H1 (cell line): Measurements from ENCODE around the gene GCGR. TPM values are rescaled to one million over a fixed set of nuclear protein-coding genes. Genes with fewer than 3 reads are reported as not detected.

Source experiments
- EZH2 ChIP-seq: fragments of 200-600 bp; sonication (generic); IDR thresholded peaks from 2 replicates; pipeline ENCODE4 v1.7.1; 2012; ENCODE audit warnings: low read depth, mild to moderate bottlenecking, moderate library complexity, low read length, inconsistent platforms; ENCODE audit not compliant: severe bottlenecking
- RXRA ChIP-seq: IDR thresholded peaks from 2 replicates; pipeline ENCODE4 v1.6.1; 2011; ENCODE audit warnings: low read depth, mild to moderate bottlenecking, low read length, moderate library complexity; ENCODE audit not compliant: insufficient read depth
- SIX5 ChIP-seq: IDR thresholded peaks from 2 replicates; pipeline ENCODE4 v1.6.1; 2011; ENCODE audit warnings: mild to moderate bottlenecking, low read depth, low read length
- TBP ChIP-seq: IDR thresholded peaks from 2 replicates; pipeline ENCODE4 v1.6.1; 2011; ENCODE audit warnings: low read depth, low read length, improper control_type of control experiment
- polyA plus RNA-seq, 7 experiments: library from polyadenylated mRNA; depleted of rRNA in 3 of 7; stranded (reverse) in 5 of 7; unstranded in 2 of 7; fragments of >200 nt in 5 of 7; fragments of 200-250 nt in 2 of 7; gene quantifications; 1 replicate in 5 of 7; 2 replicates in 1 of 7; 4 replicates in 1 of 7; pipeline versions ENCODE4 v1.2.1 to v1.2.3, GENCODE V29; 2011 to 2013; ENCODE audit warnings: missing spikeins in 2 of 7, mixed read lengths in 2 of 7
- total RNA-seq: library from RNA; stranded (reverse); fragmentation: NEBNext Ultra II Directional; extraction: Animal tissue kit (Norgen Biotek cat#: 25700); gene quantifications from 2 replicates; pipeline ENCODE4 v1.2.1, GENCODE V29; 2021
- TF ChIP-seq, protein P1 (sequence below): IDR thresholded peaks from 2 replicates; pipeline ENCODE4 v1.6.1; 2012; ENCODE audit warnings: low read length, inconsistent platforms

GCGR gene
- total and polyA plus RNA-seq, 2 of the 8 experiments (the other 6 are each of a cell fraction or from before 2014, with no cell fraction given) = 0.44 to 0.56 TPM

DNA sequence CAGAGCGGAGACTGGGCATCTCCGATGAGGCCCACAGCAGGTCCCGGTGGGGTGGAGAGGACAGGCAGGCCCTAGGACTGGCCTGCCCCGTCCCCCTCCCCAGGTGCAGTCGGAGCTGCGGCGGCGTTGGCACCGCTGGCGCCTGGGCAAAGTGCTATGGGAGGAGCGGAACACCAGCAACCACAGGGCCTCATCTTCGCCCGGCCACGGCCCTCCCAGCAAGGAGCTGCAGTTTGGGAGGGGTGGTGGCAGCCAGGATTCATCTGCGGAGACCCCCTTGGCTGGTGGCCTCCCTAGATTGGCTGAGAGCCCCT lies 9.4 kb downstream of the GCGR start (continued):
- TF ChIP-seq EZH2 = no peak
- TF ChIP-seq TBP = no peak
- TF ChIP-seq RXRA = no peak
- TF ChIP-seq, protein P1, sequence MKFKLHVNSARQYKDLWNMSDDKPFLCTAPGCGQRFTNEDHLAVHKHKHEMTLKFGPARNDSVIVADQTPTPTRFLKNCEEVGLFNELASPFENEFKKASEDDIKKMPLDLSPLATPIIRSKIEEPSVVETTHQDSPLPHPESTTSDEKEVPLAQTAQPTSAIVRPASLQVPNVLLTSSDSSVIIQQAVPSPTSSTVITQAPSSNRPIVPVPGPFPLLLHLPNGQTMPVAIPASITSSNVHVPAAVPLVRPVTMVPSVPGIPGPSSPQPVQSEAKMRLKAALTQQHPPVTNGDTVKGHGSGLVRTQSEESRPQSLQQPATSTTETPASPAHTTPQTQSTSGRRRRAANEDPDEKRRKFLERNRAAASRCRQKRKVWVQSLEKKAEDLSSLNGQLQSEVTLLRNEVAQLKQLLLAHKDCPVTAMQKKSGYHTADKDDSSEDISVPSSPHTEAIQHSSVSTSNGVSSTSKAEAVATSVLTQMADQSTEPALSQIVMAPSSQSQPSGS = no peak
- TF ChIP-seq SIX5 = no peak
